AML-193 (cell line): ENCODE results near the gene CRADD.

Experiments
- DNase-seq, 2 experiments: peaks; one replicate each; lab custom pipeline; 2025; lab: John Stamatoyannopoulos, UW

CRADD gene

DNA sequence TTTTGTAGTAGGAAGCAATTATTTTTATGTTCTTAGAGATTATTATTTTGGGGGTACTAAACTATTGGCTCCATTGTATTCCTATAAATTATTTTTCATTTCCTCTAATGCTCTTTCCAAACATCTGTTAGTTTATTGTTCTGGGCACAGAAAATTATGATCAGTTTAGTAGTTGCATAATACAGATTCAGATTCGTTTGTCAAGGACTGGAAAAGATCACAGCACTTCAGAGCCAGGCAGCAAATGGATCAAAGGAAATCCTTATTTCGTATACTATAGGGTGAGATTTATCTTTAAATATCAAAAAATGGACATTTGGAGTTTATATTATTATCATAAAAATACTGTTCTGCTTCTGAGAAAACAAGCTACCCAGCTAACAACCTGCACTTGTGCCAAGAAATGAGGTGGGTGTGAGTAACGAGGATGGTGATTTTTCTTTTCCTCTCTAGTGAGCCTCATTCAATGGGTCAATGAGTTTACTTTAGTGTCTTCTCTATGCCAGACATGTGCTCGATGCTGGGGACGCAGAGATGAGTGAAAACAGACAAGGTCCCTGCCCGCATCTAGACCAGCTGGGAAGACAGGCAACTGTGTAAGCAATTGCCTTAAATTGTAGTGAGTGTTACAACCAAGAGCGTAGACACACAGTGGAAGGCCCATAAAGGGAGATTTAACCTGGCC lies 262.6 kb downstream of the CRADD start:
- no peak for DNase-seq

DNA sequence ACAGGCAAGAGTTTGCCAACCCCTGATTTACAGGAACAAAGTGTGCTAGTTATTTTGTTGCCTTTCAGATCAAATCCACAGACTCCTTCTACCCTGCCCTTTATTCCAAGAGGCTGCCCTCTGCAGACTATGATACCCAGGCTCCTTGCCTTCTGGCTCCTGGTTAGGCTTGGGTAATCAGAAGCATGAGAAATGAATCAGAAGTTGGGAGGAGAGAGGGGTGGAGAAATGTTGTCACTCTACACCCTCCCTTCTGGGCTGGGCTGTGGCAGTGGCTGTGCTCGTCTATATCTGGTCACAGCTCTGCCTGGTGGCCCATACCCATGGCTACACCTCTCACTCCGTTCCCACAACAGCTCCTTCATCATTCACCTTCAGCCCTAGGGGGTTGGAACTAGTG lies 266.6 kb downstream of the CRADD start:
- no peak for DNase-seq

DNA sequence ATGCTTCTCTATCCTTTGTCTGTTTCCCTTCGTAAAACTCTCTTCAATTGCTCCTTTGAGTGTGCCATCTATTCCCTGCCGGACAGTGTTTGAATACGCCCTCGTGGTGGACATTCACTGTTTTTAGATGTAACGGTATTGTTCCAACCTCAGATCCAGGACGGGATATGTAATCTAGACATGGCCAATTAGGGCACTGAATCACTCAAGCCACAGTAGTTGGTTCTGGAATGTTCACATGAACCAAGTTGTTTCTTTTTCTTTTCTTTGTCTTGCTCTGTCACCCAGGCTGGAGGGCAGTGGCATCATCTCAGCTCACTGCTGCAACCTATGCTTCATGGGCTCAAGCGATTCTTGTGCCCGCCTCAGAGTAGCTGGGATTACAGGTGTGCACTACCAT lies 267.0 kb downstream of the CRADD start:
- DNase-seq: no peak
